ENCODE results near the gene SLCO4A1.

DNA sequence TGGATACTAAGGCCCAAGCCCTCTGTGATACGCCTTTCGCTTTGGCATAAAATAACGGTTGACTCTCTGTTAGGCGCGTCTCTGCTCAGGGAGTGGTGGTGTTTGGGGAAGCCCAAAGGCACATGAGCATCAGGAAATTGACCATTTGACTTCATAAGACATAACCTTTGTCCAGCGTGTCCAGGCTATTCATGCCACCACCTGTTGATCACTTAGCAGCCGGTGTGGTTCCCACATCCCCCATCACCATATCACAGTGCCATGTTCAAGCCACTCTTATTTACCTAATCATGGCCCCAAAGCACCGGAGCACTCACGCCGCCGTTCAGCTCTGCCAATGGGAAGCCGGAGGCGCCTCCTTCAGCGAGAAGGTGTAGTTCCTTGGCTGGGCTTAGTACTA lies 27.9 kb downstream of the SLCO4A1 start:
- TF ChIP-seq CTCF (IDR thresholded peaks at IDR 0.05): no peak
- no peak for TF ChIP-seq POLR2A (IDR thresholded peaks at IDR 0.05)

Data from ovary (tissue), 3 donors.